Measurements from ENCODE around the gene USP8.

USP8 gene

GRCh38 chr15:50506121-50506520 is 81.9 kb downstream of the USP8 start:
- no peak for TF ChIP-seq CTCF (conservative IDR thresholded peaks at IDR 0.05; ENCODE audit: low read depth, low read length)
- DNase-seq (ENCODE audit: low read depth), result peak; percentile 28
- H3K4me3 ChIP-seq (ENCODE audit: low read length), result peak overlapping the region; percentile 30

- no peak overlapping the region for H3K4me3 ChIP-seq (ENCODE audit: low read length)
- DNase-seq (ENCODE audit: low read depth), result no peak
- no peak for TF ChIP-seq CTCF (conservative IDR thresholded peaks at IDR 0.05; ENCODE audit: low read depth, low read length)
Observed at GRCh38 chr15:50513001-50513400, 88.8 kb downstream of the USP8 start.

- DNase-seq (ENCODE audit: low read depth), result no peak
- TF ChIP-seq CTCF (conservative IDR thresholded peaks at IDR 0.05; ENCODE audit: low read depth, low read length), result no peak
- H3K4me3 ChIP-seq (ENCODE audit: low read length), result no peak overlapping the region
Observed at GRCh38 chr15:50519740-50520425, 95.7 kb downstream of the USP8 start.

- TF ChIP-seq CTCF (conservative IDR thresholded peaks at IDR 0.05; ENCODE audit: low read depth, low read length), result no peak
- H3K4me3 ChIP-seq (ENCODE audit: low read length), result no peak overlapping the region
- DNase-seq (ENCODE audit: low read depth), result no peak
Observed at GRCh38 chr15:50523851-50524251, 99.6 kb downstream of the USP8 start.

- H3K4me3 ChIP-seq (ENCODE audit: low read length), result no peak overlapping the region
- TF ChIP-seq CTCF (conservative IDR thresholded peaks at IDR 0.05; ENCODE audit: low read depth, low read length), result no peak
- no peak for DNase-seq (ENCODE audit: low read depth)
Observed at GRCh38 chr15:50531163-50531562, 107.0 kb downstream of the USP8 start.

- TF ChIP-seq CTCF (conservative IDR thresholded peaks at IDR 0.05; ENCODE audit: low read depth, low read length), result no peak
- no peak overlapping the region for H3K4me3 ChIP-seq (ENCODE audit: low read length)
- DNase-seq (ENCODE audit: low read depth), result no peak
Observed at GRCh38 chr15:50531766-50532165, 107.6 kb downstream of the USP8 start.

- DNase-seq (ENCODE audit: low read depth), result no peak
- no peak overlapping the region for H3K4me3 ChIP-seq (ENCODE audit: low read length)
- no peak for TF ChIP-seq CTCF (conservative IDR thresholded peaks at IDR 0.05; ENCODE audit: low read depth, low read length)
Observed at GRCh38 chr15:50542887-50543210, 118.6 kb downstream of the USP8 start.

Measured in retinal pigment epithelial cell (primary cell).